Lung (tissue), 12 donors: ENCODE data around the gene RNF225. TPM values are rescaled to one million over a fixed set of nuclear protein-coding genes. Genes with fewer than 3 reads are reported as not detected.

ENCODE experiments used
- ATAC-seq: fragments of 200-7000 bp; cut with Tn5 transposase; one replicate; pipeline ENCODE4 v1.9.1; 2020; ENCODE audit warnings: moderate number of reproducible peaks; ENCODE audit not compliant: insufficient read depth, low FRiP score
- DNase-seq, 3 donors: peaks; one replicate each; pipeline ENCODE4 v3.0.0-alpha.2; 2013 to 2017
- H3K27ac ChIP-seq, 2 donors: one replicate each; pipeline ENCODE4 v1.5.1; 2013; ENCODE audit warnings: mild to moderate bottlenecking in 2 of 2, moderate library complexity in 2 of 2, control low read depth in 1 of 2, inconsistent platforms in 1 of 2, low read depth in 1 of 2, low read length in 1 of 2
- H3K27me3 ChIP-seq, 3 donors: one replicate each; pipeline ENCODE4 v1.5.1; 2013; ENCODE audit warnings: low read length in 2 of 3; ENCODE audit not compliant: control insufficient read depth in 3 of 3, insufficient read depth in 3 of 3
- H3K36me3 ChIP-seq, 4 donors: one replicate each; pipeline ENCODE4 v1.5.1; 2013; ENCODE audit warnings: low read length in 4 of 4, mild to moderate bottlenecking in 1 of 4, moderate library complexity in 1 of 4; ENCODE audit not compliant: control insufficient read depth in 4 of 4, insufficient read depth in 4 of 4
- H3K4me1 ChIP-seq, 5 donors: one replicate each; pipeline ENCODE4 v1.5.1; 2013; ENCODE audit warnings: low read length in 5 of 5, mild to moderate bottlenecking in 2 of 5, moderate library complexity in 1 of 5; ENCODE audit not compliant: control insufficient read depth in 5 of 5, insufficient read depth in 5 of 5
- H3K4me3 ChIP-seq: one replicate; pipeline ENCODE4 v1.5.1; 2013; ENCODE audit warnings: mild to moderate bottlenecking, control low read depth, moderate library complexity
- H3K9ac ChIP-seq, 2 donors: one replicate each; pipeline ENCODE4 v1.5.1; 2013; ENCODE audit warnings: low read length in 2 of 2, control low read depth in 1 of 2; ENCODE audit not compliant: insufficient read depth in 1 of 2
- H3K9me3 ChIP-seq, 4 donors: one replicate each; pipeline ENCODE4 v1.5.1; 2013; ENCODE audit warnings: low read length in 3 of 4, mild to moderate bottlenecking in 1 of 4, moderate library complexity in 1 of 4; ENCODE audit not compliant: control insufficient read depth in 4 of 4, insufficient read depth in 3 of 4
- WGBS, 2 donors: extraction: QIAGEN DNeasy Blood & Tissue Kit; methylation state at CpG; one replicate each; pipeline ENCODE4 v1.1.7; 2013; 5-methylcytosine and 5-hydroxymethylcytosine counted together
- polyA plus RNA-seq, 2 donors: library from polyadenylated mRNA; stranded (reverse); fragments of 200-250 nt; gene quantifications; one replicate each; pipeline ENCODE4 v1.2.1, GENCODE V29; 2013
- total RNA-seq, 2 donors: library from RNA; depleted of rRNA in 1 of 2; stranded (reverse); fragments of >200 nt in 1 of 2; gene quantifications; one replicate each; pipeline ENCODE4 v1.2.1, GENCODE V29; 2014 to 2021
- TF ChIP-seq, protein P1 (sequence below): IDR thresholded peaks from 2 replicates; pipeline ENCODE4 v1.5.1; 2012; ENCODE audit warnings: mild to moderate bottlenecking; ENCODE audit errors: control extremely low read depth, extremely low read depth
- donor health status: control.
- donor health status: control.
- donor health status: Bipolar disorder and iron deficiency.
- donor health status: healthy.
- donor health status: DM: yes; HTN: yes; CAD: no.

RNF225 gene
- total and polyA plus RNA-seq, 4 donors: 0.14 to 1.5 (median 0.26) TPM; not detected in 1

DNA sequence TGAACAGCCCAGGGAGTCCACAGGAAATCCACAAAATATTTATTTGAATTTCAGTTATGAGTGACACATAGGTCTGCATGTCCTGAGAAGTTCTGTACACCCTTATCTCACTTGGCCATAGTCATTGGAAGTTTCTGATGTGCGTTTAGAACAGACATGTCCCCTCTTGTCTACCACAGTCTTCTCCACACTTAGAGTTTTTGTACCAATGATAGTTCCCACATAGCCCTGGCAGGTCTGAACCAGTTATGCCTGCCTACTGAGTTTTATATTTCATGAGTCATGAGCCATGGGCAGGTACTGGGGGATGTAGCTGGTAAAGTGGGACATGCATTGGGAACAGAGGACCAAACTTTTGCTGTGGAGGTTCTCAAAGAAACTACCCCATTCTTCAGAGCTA lies 33.2 kb downstream of the RNF225 start:
- Histone ChIP-seq H3K9ac (no peak overlapping the region), H3K27ac (no peak overlapping the region), H3K4me1 (no peaks in the 10 kb centered on the region), H3K9me3 (peaks cover 13 to 57% (median 43%) of the 10 kb centered on the region in 4 donors), H3K4me3 (no peak overlapping the region), H3K27me3 (no peaks in the 10 kb centered on the region), H3K36me3 (peaks cover under 1 to 45% (median 21%) of the 10 kb centered on the region in 4 donors)
- TF ChIP-seq, protein P1, sequence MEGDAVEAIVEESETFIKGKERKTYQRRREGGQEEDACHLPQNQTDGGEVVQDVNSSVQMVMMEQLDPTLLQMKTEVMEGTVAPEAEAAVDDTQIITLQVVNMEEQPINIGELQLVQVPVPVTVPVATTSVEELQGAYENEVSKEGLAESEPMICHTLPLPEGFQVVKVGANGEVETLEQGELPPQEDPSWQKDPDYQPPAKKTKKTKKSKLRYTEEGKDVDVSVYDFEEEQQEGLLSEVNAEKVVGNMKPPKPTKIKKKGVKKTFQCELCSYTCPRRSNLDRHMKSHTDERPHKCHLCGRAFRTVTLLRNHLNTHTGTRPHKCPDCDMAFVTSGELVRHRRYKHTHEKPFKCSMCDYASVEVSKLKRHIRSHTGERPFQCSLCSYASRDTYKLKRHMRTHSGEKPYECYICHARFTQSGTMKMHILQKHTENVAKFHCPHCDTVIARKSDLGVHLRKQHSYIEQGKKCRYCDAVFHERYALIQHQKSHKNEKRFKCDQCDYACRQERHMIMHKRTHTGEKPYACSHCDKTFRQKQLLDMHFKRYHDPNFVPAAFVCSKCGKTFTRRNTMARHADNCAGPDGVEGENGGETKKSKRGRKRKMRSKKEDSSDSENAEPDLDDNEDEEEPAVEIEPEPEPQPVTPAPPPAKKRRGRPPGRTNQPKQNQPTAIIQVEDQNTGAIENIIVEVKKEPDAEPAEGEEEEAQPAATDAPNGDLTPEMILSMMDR: no peak
- DNase-seq (no peak), ATAC-seq (no peak)
- 76 to 95% methylated on average over 1 of the region's 1 CpG for WGBS, 2 donors

DNA sequence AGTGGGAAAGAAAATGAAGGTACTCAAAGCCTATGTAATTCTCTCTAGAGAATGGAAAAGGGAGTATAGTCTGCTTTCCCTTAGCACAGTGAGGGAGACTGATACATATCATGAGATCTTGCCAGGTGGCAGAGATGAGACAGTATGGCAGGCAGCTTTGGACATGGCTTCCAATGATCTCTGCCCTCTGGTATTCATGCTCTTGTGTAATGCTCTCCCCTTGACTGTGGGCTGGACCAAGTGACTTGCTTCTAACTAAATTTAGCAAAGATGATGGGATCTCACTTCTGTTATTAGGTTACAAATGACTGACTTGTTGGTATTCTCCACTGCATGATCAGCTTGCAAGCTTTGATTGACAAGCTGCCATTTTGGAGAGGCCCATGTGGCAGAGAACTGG lies 34.3 kb downstream of the RNF225 start:
- no peak overlapping the region for H3K27ac ChIP-seq
- H3K4me1 ChIP-seq: no peaks in the 10 kb centered on the region
- H3K9ac ChIP-seq: no peak overlapping the region
- TF ChIP-seq, protein P1: no peak
- no peak for DNase-seq
- H3K36me3 ChIP-seq: peaks cover 12 to 57% (median 32%) of the 10 kb centered on the region in 4 donors
- no peak overlapping the region for H3K4me3 ChIP-seq
- H3K27me3 ChIP-seq: no peaks in the 10 kb centered on the region
- ATAC-seq: no peak
- peaks cover 24 to 68% (median 52%) of the 10 kb centered on the region in 4 donors for H3K9me3 ChIP-seq

DNA sequence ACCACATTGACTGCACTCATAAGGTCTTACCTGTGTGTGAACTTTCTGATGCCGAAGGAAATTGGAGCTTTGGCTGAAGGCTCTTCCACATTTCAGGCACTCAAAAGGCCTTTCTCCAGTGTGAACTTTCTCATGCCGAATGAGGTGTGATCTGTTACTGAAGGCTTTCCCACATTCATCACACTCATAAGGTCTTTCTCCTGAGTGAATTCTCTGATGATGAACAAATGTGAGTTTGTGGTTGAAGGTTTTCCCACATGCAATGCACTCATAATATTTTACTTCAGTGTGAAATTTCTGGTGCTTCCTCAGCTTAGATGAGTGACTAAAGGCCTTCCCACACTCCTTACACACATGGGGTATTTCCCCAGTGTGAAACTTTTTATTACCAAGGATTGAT lies 38.8 kb downstream of the RNF225 start:
- WGBS, 2 donors: 99% methylated on average over 2 of the region's 2 CpGs

More for the DNA sequence above, 38.8 kb downstream of the RNF225 start:
- Histone ChIP-seq H3K36me3 (peaks cover 29 to 72% (median 52%) of the 10 kb centered on the region in 4 donors), H3K9me3 (peaks cover 25 to 84% (median 63%) of the 10 kb centered on the region in 4 donors), H3K27ac (no peak overlapping the region), H3K4me1 (peaks cover 0 to 2% (median 0%) of the 10 kb centered on the region in 5 donors), H3K4me3 (no peak overlapping the region), H3K9ac (no peak overlapping the region), H3K27me3 (no peaks in the 10 kb centered on the region)
- TF ChIP-seq, protein P1: no peak
- no peak for DNase-seq
- ATAC-seq: no peak
